Aorta (tissue), 5 donors: Measurements from ENCODE around the gene FOXP2. TPM values are rescaled to one million over a fixed set of nuclear protein-coding genes. Genes with fewer than 3 reads are reported as not detected.
A peak's percentile ranks its signal among the peaks of the same experiment; 100 is the strongest.
"Not testable (repeated sequence)": the region's sequence is repeated elsewhere in the genome, so short reads cannot be mapped to it uniquely, and the experiment has no call there.

ENCODE experiments used
- ATAC-seq: fragments of 200-7000 bp; cut with Tn5 transposase; one replicate; pipeline ENCODE4 v1.9.1; 2022; ENCODE audit warnings: moderate library complexity; ENCODE audit not compliant: low FRiP score
- DNase-seq, 2 donors: peaks; one replicate each; pipeline ENCODE4 v3.0.0-alpha.2; 2020
- H3K27ac ChIP-seq, 2 donors: one replicate each; pipeline ENCODE4 v1.5.1; 2013; ENCODE audit warnings: low read length in 2 of 2, mild to moderate bottlenecking in 2 of 2, moderate library complexity in 2 of 2, control low read depth in 1 of 2, inconsistent platforms in 1 of 2, low read depth in 1 of 2
- H3K27me3 ChIP-seq, 2 donors: one replicate each; pipeline ENCODE4 v1.6.1; 2013; ENCODE audit warnings: control low read depth in 1 of 2, low read length in 1 of 2, mild to moderate bottlenecking in 1 of 2, moderate library complexity in 1 of 2; ENCODE audit not compliant: insufficient read depth in 2 of 2, control insufficient read depth in 1 of 2
- H3K36me3 ChIP-seq, 2 donors: one replicate each; pipeline ENCODE4 v1.6.1; 2013; ENCODE audit warnings: control low read depth in 1 of 2, low read length in 1 of 2, mild to moderate bottlenecking in 1 of 2; ENCODE audit not compliant: insufficient read depth in 2 of 2, control insufficient read depth in 1 of 2
- H3K4me1 ChIP-seq, 2 donors: one replicate each; pipeline ENCODE4 v1.6.1; 2013; ENCODE audit warnings: low read length in 2 of 2, control low read depth in 1 of 2, mild to moderate bottlenecking in 1 of 2, moderate library complexity in 1 of 2; ENCODE audit not compliant: insufficient read depth in 2 of 2, control insufficient read depth in 1 of 2
- H3K4me3 ChIP-seq, 2 donors: one replicate each; pipeline ENCODE4 v1.5.1; 2013; ENCODE audit warnings: low read length in 2 of 2, control low read depth in 1 of 2, mild to moderate bottlenecking in 1 of 2
- H3K9me3 ChIP-seq: one replicate; pipeline ENCODE4 v1.6.1; 2013; ENCODE audit warnings: mild to moderate bottlenecking, low read length; ENCODE audit not compliant: control insufficient read depth
- WGBS, 2 donors: extraction: QIAGEN DNeasy Blood & Tissue Kit; methylation state at CpG; one replicate each; pipeline ENCODE4 v1.1.7; 2013; 5-methylcytosine and 5-hydroxymethylcytosine counted together
- intact Hi-C, 2 donors: fragments of 100-400 bp; cut with DNase I; formaldehyde crosslinking; loops; one replicate each; pipeline versions ENCODE4 v1.14.2 to v1.15.0; 2022
- polyA plus RNA-seq, 2 donors: library from polyadenylated mRNA; stranded (reverse); fragments of 200-250 nt; gene quantifications; one replicate each; pipeline ENCODE4 v1.2.3, GENCODE V29; 2013
- total RNA-seq, 2 donors: library from RNA; stranded (reverse); fragmentation: NEBNext Ultra II Directional; extraction: Animal tissue kit (Norgen Biotek cat#: 25700); gene quantifications; one replicate each; pipeline ENCODE4 v1.2.1, GENCODE V29; 2021
- donor health status: healthy with polysubstance abuse.
- donor health status: Bipolar disorder and iron deficiency.
- donor health status: DM: no; HTN: no; CAD: no.
- donor health status: DM: no; HTN: no; CAD: no.
- donor health status: DM: yes; HTN: yes; CAD: no.

Gene FOXP2
- total and polyA plus RNA-seq, 4 donors: 1.1 to 18.1 (median 9.7) TPM

GRCh38 chr7:114432061-114432460, 17.4 kb downstream of the FOXP2 start:
- no peak for ATAC-seq

GRCh38 chr7:114432703-114433102, 18.1 kb downstream of the FOXP2 start:
- no peak overlapping the region for H3K27ac ChIP-seq
- no peak overlapping the region for H3K4me3 ChIP-seq
- ATAC-seq: no peak
- H3K36me3 ChIP-seq: no peaks in the 10 kb centered on the region
- H3K9me3 ChIP-seq: no peaks in the 10 kb centered on the region
- H3K4me1 ChIP-seq: no peaks in the 10 kb centered on the region
- H3K27me3 ChIP-seq: no peaks in the 10 kb centered on the region
- intact Hi-C loops: no loop called here
- no peak for DNase-seq
- WGBS, 2 donors: 79 to 82% methylated on average over 3 of the region's 3 CpGs

More at GRCh38 chr7:114432061-114432460, 17.4 kb downstream of the FOXP2 start:
- intact Hi-C loops: no loop called here
- Histone ChIP-seq H3K4me1 (no peaks in the 10 kb centered on the region), H3K9me3 (no peaks in the 10 kb centered on the region), H3K36me3 (no peaks in the 10 kb centered on the region), H3K4me3 (no peak overlapping the region), H3K27ac (no peak overlapping the region), H3K27me3 (no peaks in the 10 kb centered on the region)
- DNase-seq: no peak

- 95 to 97% methylated on average over 5 of the region's 5 CpGs for WGBS, 2 donors
- Histone ChIP-seq H3K36me3 (no peaks in the 10 kb centered on the region), H3K9me3 (peaks cover 1% of the 10 kb centered on the region), H3K4me1 (no peaks in the 10 kb centered on the region), H3K4me3 (no peak overlapping the region), H3K27ac (no peak overlapping the region), H3K27me3 (no peaks in the 10 kb centered on the region)
- intact Hi-C loops: no loop called here
- ATAC-seq (no peak), DNase-seq (no peak)
Measured at GRCh38 chr7:114439581-114439980, 25.0 kb downstream of the FOXP2 start.

GRCh38 chr7:114440927-114441326, 26.3 kb downstream of the FOXP2 start:
- H3K9me3 ChIP-seq, intact Hi-C loops, H3K27ac ChIP-seq, H3K36me3 ChIP-seq, H3K27me3 ChIP-seq, H3K4me1 ChIP-seq, H3K4me3 ChIP-seq, DNase-seq, ATAC-seq: not testable (repeated sequence)
- 94 to 98% methylated on average over 4 of the region's 4 CpGs for WGBS, 2 donors

- Histone ChIP-seq H3K4me1 (no peaks in the 10 kb centered on the region), H3K4me3 (no peak overlapping the region), H3K27me3 (no peaks in the 10 kb centered on the region), H3K27ac (no peak overlapping the region), H3K9me3 (peaks cover 1% of the 10 kb centered on the region), H3K36me3 (no peaks in the 10 kb centered on the region)
- ATAC-seq (no peak), DNase-seq (no peak)
- intact Hi-C loops: no loop called here
- 80 to 88% methylated on average over 2 of the region's 2 CpGs for WGBS, 2 donors
Measured at GRCh38 chr7:114444196-114444595, 29.6 kb downstream of the FOXP2 start.

- no peak for ATAC-seq
- H3K36me3 ChIP-seq: no peaks in the 10 kb centered on the region
- H3K9me3 ChIP-seq: no peaks in the 10 kb centered on the region
- intact Hi-C loops: no loop called here
- DNase-seq: no peak
- no peaks in the 10 kb centered on the region for H3K27me3 ChIP-seq
- no peak overlapping the region for H3K27ac ChIP-seq
- no peaks in the 10 kb centered on the region for H3K4me1 ChIP-seq
- no peak overlapping the region for H3K4me3 ChIP-seq
- WGBS, 2 donors: 96% methylated on average over 2 of the region's 2 CpGs
Measured at GRCh38 chr7:114450431-114450830, 35.8 kb downstream of the FOXP2 start.

GRCh38 chr7:114459574-114459973, 45.0 kb downstream of the FOXP2 start:
- intact Hi-C loops: no loop called here
- Histone ChIP-seq H3K4me3 (no peak overlapping the region), H3K27me3 (no peaks in the 10 kb centered on the region), H3K36me3 (peaks cover 0 to 4% of the 10 kb centered on the region in 2 donors), H3K4me1 (no peaks in the 10 kb centered on the region), H3K9me3 (no peaks in the 10 kb centered on the region), H3K27ac (no peak overlapping the region)
- ATAC-seq (no peak), DNase-seq (peak in 1 of 2 donors; percentile 30)
- WGBS, 2 donors: 96 to 98% methylated on average over 12 of the region's 12 CpGs

- no peak overlapping the region for H3K27ac ChIP-seq
- H3K27me3 ChIP-seq: no peaks in the 10 kb centered on the region
- H3K36me3 ChIP-seq: peaks cover 0 to 4% of the 10 kb centered on the region in 2 donors
- H3K9me3 ChIP-seq: no peaks in the 10 kb centered on the region
- ATAC-seq: no peak
- H3K4me1 ChIP-seq: no peaks in the 10 kb centered on the region
- WGBS, 2 donors: 72 to 84% methylated on average over 2 of the region's 2 CpGs
- H3K4me3 ChIP-seq: no peak overlapping the region
- intact Hi-C loops: no loop called here
- no peak for DNase-seq
Measured at GRCh38 chr7:114460021-114460420, 45.4 kb downstream of the FOXP2 start.

- Histone ChIP-seq H3K4me3 (no peak overlapping the region), H3K27ac (no peak overlapping the region), H3K4me1 (no peaks in the 10 kb centered on the region), H3K27me3 (no peaks in the 10 kb centered on the region), H3K9me3 (no peaks in the 10 kb centered on the region), H3K36me3 (peaks cover 0 to 3% of the 10 kb centered on the region in 2 donors)
- intact Hi-C loops: no loop called here
- no peak for DNase-seq
- no peak for ATAC-seq
Measured at GRCh38 chr7:114466917-114467316, 52.3 kb downstream of the FOXP2 start.
